Endodermal cell (in vitro differentiated cells): ENCODE data around the gene MAP4K4. TPM values are rescaled to one million over a fixed set of nuclear protein-coding genes. Genes with fewer than 3 reads are reported as not detected.

ENCODE experiments used
- DNase-seq: peaks from one replicate; pipeline ENCODE4 v3.0.0-alpha.2; 2017
- H3K27ac ChIP-seq: 2 replicates; pipeline ENCODE4 v1.5.1; 2013; ENCODE audit warnings: mild to moderate bottlenecking, low read depth, low read length, moderate library complexity
- H3K27me3 ChIP-seq: 2 replicates; pipeline ENCODE4 v1.6.1; 2013; ENCODE audit warnings: mild to moderate bottlenecking, low read length, moderate library complexity; ENCODE audit not compliant: insufficient read depth, control insufficient read depth, poor library complexity, severe bottlenecking
- H3K36me3 ChIP-seq: 2 replicates; pipeline ENCODE4 v1.7.0; 2013; ENCODE audit warnings: mild to moderate bottlenecking, low read length, moderate library complexity; ENCODE audit not compliant: control insufficient read depth, insufficient read depth
- H3K4me1 ChIP-seq: one replicate; pipeline ENCODE4 v1.7.0; 2013; ENCODE audit warnings: low read length; ENCODE audit not compliant: control insufficient read depth, insufficient read depth
- H3K4me3 ChIP-seq: 2 replicates; pipeline ENCODE4 v1.5.1; 2013; ENCODE audit warnings: mild to moderate bottlenecking, low read length, moderate library complexity
- H3K9ac ChIP-seq: 2 replicates; pipeline ENCODE4 v1.6.1; 2013; ENCODE audit warnings: mild to moderate bottlenecking, low read length, moderate library complexity; ENCODE audit not compliant: poor library complexity, severe bottlenecking; ENCODE audit errors: extremely low read depth
- H3K9me3 ChIP-seq: 2 replicates; pipeline ENCODE4 v1.6.1; 2013; ENCODE audit warnings: mild to moderate bottlenecking, low read length, moderate library complexity; ENCODE audit not compliant: control insufficient read depth
- H3K27ac Mint-ChIP-seq: 2 replicates; pipeline ENCODE4 v1.8.0; 2020; ENCODE audit warnings: mixed read lengths
- H3K27me3 Mint-ChIP-seq: 2 replicates; pipeline ENCODE4 v1.8.0; 2021; ENCODE audit warnings: mild to moderate bottlenecking, mixed read lengths; ENCODE audit not compliant: insufficient read depth
- H3K36me3 Mint-ChIP-seq: 2 replicates; pipeline ENCODE4 v1.8.0; 2020; ENCODE audit warnings: low read depth, mixed read lengths
- H3K4me1 Mint-ChIP-seq: 2 replicates; pipeline ENCODE4 v1.8.0; 2020; ENCODE audit warnings: mixed read lengths
- H3K4me3 Mint-ChIP-seq: 2 replicates; pipeline ENCODE4 v1.8.0; 2020; ENCODE audit warnings: mild to moderate bottlenecking, moderate library complexity, mixed read lengths
- H3K9me3 Mint-ChIP-seq: 2 replicates; pipeline ENCODE4 v1.8.0; 2020; ENCODE audit warnings: mild to moderate bottlenecking, mixed read lengths
- WGBS, 2 experiments: methylation state at CpG; one replicate each; pipeline versions ENCODE4 v1.1.5 to v1.1.7; 2013; ENCODE audit warnings: missing lambda C conversion rate in 2 of 2, mixed read lengths in 1 of 2; ENCODE audit not compliant: insufficient coverage in 1 of 2, insufficient read length in 1 of 2; 5-methylcytosine and 5-hydroxymethylcytosine counted together
- total RNA-seq, 2 donors: library from RNA; stranded (reverse); fragmentation: NEBNext Ultra II Directional in 1 of 2; extraction: Animal tissue kit (Norgen Biotek cat#: 25700) in 1 of 2; gene quantifications; 2 replicates in 1 of 2; 3 replicates in 1 of 2; pipeline ENCODE4 v1.2.1, GENCODE V29; 2021
- TF ChIP-seq, protein P1 (sequence below): fragments of 200-600 bp; sonication (generic); conservative IDR thresholded peaks from 2 replicates; pipeline ENCODE4 v1.5.0; 2021; ENCODE audit warnings: antibody characterized with exemption, mild to moderate bottlenecking

Gene MAP4K4
- total RNA-seq, 2 donors from 2014 or later, result 130 to 142 TPM

DNA sequence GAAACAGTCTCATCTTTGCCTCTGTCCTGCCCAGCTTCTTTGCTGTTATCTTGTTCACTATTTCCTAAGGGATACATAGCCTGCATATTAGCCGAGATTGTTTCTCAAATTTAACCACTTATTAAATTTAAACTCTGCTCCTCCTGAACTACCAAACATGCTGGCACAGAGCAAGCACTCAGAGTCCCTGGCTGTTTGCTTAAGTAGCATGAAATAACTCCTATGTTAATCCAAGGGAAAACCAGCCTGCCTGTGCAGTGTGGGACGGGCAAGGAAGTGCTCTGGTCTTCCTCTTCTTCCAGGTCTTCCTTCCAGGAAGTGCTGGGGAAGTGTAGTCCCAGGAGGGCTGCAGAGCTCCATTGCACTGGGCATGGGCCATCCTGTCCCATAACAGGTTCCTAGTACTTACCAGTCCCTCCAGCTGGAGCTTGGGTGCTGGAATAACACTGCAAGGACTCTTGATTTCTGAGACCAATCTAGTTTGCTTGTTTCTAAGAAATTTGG lies 198.4 kb downstream of the MAP4K4 start:
- Mint-ChIP-seq H3K4me3 (no peak overlapping the region), H3K27me3 (no peaks in the 10 kb centered on the region), H3K36me3 (peaks cover 47% of the 10 kb centered on the region), H3K9me3 (no peaks in the 10 kb centered on the region), H3K4me1 (peaks cover 10% of the 10 kb centered on the region), H3K27ac (no peak overlapping the region)
- Histone ChIP-seq H3K4me1 (no peaks in the 10 kb centered on the region), H3K9me3 (no peaks in the 10 kb centered on the region), H3K4me3 (no peak overlapping the region), H3K27ac (no peak overlapping the region), H3K9ac (no peak overlapping the region), H3K36me3 (peaks cover 47% of the 10 kb centered on the region), H3K27me3 (no peaks in the 10 kb centered on the region)
- no peak for DNase-seq
- TF ChIP-seq, protein P1, sequence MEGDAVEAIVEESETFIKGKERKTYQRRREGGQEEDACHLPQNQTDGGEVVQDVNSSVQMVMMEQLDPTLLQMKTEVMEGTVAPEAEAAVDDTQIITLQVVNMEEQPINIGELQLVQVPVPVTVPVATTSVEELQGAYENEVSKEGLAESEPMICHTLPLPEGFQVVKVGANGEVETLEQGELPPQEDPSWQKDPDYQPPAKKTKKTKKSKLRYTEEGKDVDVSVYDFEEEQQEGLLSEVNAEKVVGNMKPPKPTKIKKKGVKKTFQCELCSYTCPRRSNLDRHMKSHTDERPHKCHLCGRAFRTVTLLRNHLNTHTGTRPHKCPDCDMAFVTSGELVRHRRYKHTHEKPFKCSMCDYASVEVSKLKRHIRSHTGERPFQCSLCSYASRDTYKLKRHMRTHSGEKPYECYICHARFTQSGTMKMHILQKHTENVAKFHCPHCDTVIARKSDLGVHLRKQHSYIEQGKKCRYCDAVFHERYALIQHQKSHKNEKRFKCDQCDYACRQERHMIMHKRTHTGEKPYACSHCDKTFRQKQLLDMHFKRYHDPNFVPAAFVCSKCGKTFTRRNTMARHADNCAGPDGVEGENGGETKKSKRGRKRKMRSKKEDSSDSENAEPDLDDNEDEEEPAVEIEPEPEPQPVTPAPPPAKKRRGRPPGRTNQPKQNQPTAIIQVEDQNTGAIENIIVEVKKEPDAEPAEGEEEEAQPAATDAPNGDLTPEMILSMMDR, result no peak
- 90 to 100% methylated on average over 2 of the region's 2 CpGs for WGBS, 2 experiments

DNA sequence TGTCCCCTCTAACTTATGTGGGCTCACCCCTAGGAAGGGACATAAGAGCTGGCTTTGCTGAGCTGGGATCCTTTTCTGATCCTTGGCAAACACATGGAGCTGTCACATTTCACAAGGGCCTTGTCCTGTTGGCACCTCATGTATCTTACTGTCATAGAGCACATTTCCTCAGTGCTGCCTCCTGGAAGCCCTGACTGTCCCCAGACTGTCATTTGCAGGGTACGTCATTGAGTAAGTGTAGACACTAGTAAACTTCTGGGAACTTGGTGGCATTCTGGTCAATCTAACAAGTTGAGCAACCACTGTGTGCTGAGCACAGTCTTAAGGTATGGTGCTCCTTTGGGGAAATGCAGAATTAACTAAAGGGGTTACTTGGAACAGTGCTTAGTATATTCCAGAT lies 199.8 kb downstream of the MAP4K4 start:
- Mint-ChIP-seq H3K9me3 (no peaks in the 10 kb centered on the region), H3K27ac (no peak overlapping the region)
- no peaks in the 10 kb centered on the region for H3K4me1 ChIP-seq

DNA sequence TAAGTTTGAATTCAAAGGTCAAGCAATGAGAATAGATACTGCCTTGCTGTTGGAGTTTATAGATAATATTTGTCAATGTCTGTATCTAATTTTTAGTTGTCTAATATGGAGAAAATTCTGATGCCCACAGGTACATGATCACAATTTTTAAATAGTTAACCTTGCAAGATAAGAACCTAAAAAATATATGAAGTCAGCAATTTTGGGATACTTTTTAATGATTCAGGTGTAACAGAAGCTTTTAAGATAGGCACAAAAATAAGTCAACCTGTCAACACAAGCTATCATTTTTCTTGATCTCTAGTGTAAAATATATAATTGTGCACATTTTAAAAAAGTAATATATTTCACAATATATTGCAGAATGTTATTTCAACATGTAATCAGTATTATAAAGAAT lies 201.8 kb downstream of the MAP4K4 start:
- H3K9me3 Mint-ChIP-seq, result no peaks in the 10 kb centered on the region
- H3K4me3 Mint-ChIP-seq, result no peak overlapping the region
- Histone ChIP-seq H3K4me3 (no peak overlapping the region), H3K36me3 (peaks cover 17% of the 10 kb centered on the region), H3K9me3 (peaks cover 7% of the 10 kb centered on the region), H3K4me1 (no peaks in the 10 kb centered on the region), H3K27ac (no peak overlapping the region), H3K9ac (no peak overlapping the region), H3K27me3 (no peaks in the 10 kb centered on the region)
- H3K36me3 Mint-ChIP-seq, result peaks cover 19% of the 10 kb centered on the region
- TF ChIP-seq, protein P1, result no peak
- DNase-seq, result no peak
- H3K4me1 Mint-ChIP-seq, result peaks cover 3% of the 10 kb centered on the region
- H3K27me3 Mint-ChIP-seq, result no peaks in the 10 kb centered on the region
- H3K27ac Mint-ChIP-seq, result no peak overlapping the region

More for the DNA sequence above, 199.8 kb downstream of the MAP4K4 start:
- 98 to 100% methylated on average over 1 of the region's 1 CpG for WGBS, 2 experiments
- Mint-ChIP-seq H3K4me3 (no peak overlapping the region), H3K4me1 (peaks cover 10% of the 10 kb centered on the region), H3K27me3 (no peaks in the 10 kb centered on the region), H3K36me3 (peaks cover 37% of the 10 kb centered on the region)
- no peaks in the 10 kb centered on the region for H3K27me3 ChIP-seq
- no peak overlapping the region for H3K9ac ChIP-seq
- H3K27ac ChIP-seq, result no peak overlapping the region
- TF ChIP-seq, protein P1, result no peak
- H3K9me3 ChIP-seq, result peaks cover 7% of the 10 kb centered on the region
- DNase-seq, result no peak
- peaks cover 37% of the 10 kb centered on the region for H3K36me3 ChIP-seq
- no peak overlapping the region for H3K4me3 ChIP-seq
